H1 (cell line): ENCODE data around the gene TADA1. TPM values are rescaled to one million over a fixed set of nuclear protein-coding genes. Genes with fewer than 3 reads are reported as not detected.
A peak's percentile ranks its signal among the peaks of the same experiment; 100 is the strongest.

Experiments
- CTCF ChIA-PET: fragments of 300-600 bp; sonication (Branson Sonifier 250); formaldehyde crosslinking; loops from one replicate; lab custom pipeline; 2021; ENCODE audit not compliant: partially characterized antibody; lab: Charles Lee
- POLR2A ChIA-PET: fragments of 300-600 bp; sonication (Branson Sonifier 250); formaldehyde crosslinking; loops from one replicate; lab custom pipeline; 2021; ENCODE audit warnings: inconsistent platforms; ENCODE audit not compliant: partially characterized antibody; lab: Charles Lee
- DNase-seq, 2 experiments: peaks; one replicate each; pipeline versions ENCODE4 v3.0.0 to v3.0.0-alpha.2; 2010 to 2022; ENCODE audit warnings: low spot score in 2 of 2, low read depth in 1 of 2, mixed read lengths in 1 of 2
- FAIRE-seq: peaks from 2 replicates; lab custom pipeline; 2011; peaks lifted over from hg19 to GRCh38; lab: Jason Lieb, UNC
- H2AFZ ChIP-seq: 2 replicates; pipeline ENCODE4 v1.8.1; 2012; ENCODE audit warnings: low read length, inconsistent platforms
- H2AK5ac ChIP-seq: 2 replicates; pipeline ENCODE4 v1.6.1; 2013; ENCODE audit warnings: low read depth, low read length
- H2BK120ac ChIP-seq: replicated peaks from 2 replicates; pipeline ENCODE3; 2013; ENCODE audit warnings: low read depth, low read length, inconsistent platforms
- H2BK12ac ChIP-seq: 2 replicates; pipeline ENCODE4 v1.6.1; 2013; ENCODE audit warnings: low read depth, low read length
- H2BK15ac ChIP-seq: 2 replicates; pipeline ENCODE4 v1.6.1; 2013; ENCODE audit warnings: low read length
- H2BK20ac ChIP-seq: 2 replicates; pipeline ENCODE4 v1.6.1; 2013; ENCODE audit warnings: low read length
- H2BK5ac ChIP-seq: 2 replicates; pipeline ENCODE4 v1.6.1; 2013; ENCODE audit warnings: low read depth, low read length
- H3K14ac ChIP-seq: 2 replicates; pipeline ENCODE4 v1.6.1; 2013; ENCODE audit warnings: inconsistent platforms; ENCODE audit not compliant: insufficient read length
- H3K18ac ChIP-seq: 2 replicates; pipeline ENCODE4 v1.6.1; 2013; ENCODE audit warnings: low read length; ENCODE audit errors: extremely low read depth
- H3K23ac ChIP-seq: 2 replicates; pipeline ENCODE4 v1.6.1; 2013; ENCODE audit warnings: inconsistent platforms; ENCODE audit not compliant: insufficient read length
- H3K23me2 ChIP-seq: 2 replicates; pipeline ENCODE4 v1.6.1; 2013; ENCODE audit warnings: low read depth, low read length
- H3K27ac ChIP-seq: 2 replicates; pipeline ENCODE4 v1.6.1; 2011; ENCODE audit warnings: low read depth, low read length, inconsistent platforms
- H3K27me3 ChIP-seq, 4 experiments: replicated peaks in 1 of 4; 1 replicate in 1 of 4; 2 replicates in 3 of 4; pipeline versions ENCODE4 v1.6.1 to v1.8.1; 2011 to 2013; ENCODE audit warnings: low read length in 3 of 4, mild to moderate bottlenecking in 3 of 4, inconsistent platforms in 2 of 4, mixed read lengths in 2 of 4, moderate library complexity in 1 of 4; ENCODE audit not compliant: control insufficient read depth in 3 of 4, insufficient read depth in 3 of 4; ENCODE audit errors: extremely low read depth in 1 of 4
- H3K36me3 ChIP-seq, 4 experiments: 2 replicates each; pipeline versions ENCODE4 v1.6.1 to v1.8.1; 2011 to 2013; ENCODE audit warnings: mild to moderate bottlenecking in 4 of 4, low read length in 3 of 4, moderate library complexity in 2 of 4, control low read depth in 1 of 4, inconsistent platforms in 1 of 4; ENCODE audit not compliant: insufficient read depth in 4 of 4, control insufficient read depth in 2 of 4
- H3K4ac ChIP-seq: replicated peaks from 2 replicates; pipeline ENCODE3; 2013; ENCODE audit warnings: low read length, low read depth, mixed read lengths, inconsistent platforms; ENCODE audit not compliant: insufficient read length
- H3K4me1 ChIP-seq, 4 experiments: replicated peaks in 1 of 4; 1 replicate in 1 of 4; 2 replicates in 3 of 4; pipeline versions ENCODE4 v1.6.1 to v1.8.1; 2011 to 2013; ENCODE audit warnings: low read length in 3 of 4, inconsistent platforms in 2 of 4, mixed read lengths in 1 of 4; ENCODE audit not compliant: insufficient read depth in 4 of 4, control insufficient read depth in 3 of 4
- H3K4me2 ChIP-seq, 2 experiments: 2 replicates each; pipeline versions ENCODE4 v1.6.1 to v1.8.1; 2011 to 2013; ENCODE audit warnings: low read depth in 2 of 2, low read length in 2 of 2, control low read depth in 1 of 2, inconsistent platforms in 1 of 2, mild to moderate bottlenecking in 1 of 2; ENCODE audit not compliant: insufficient read depth in 1 of 2
- H3K4me3 ChIP-seq, 4 experiments: fragments of 200-600, 300-600 bp in 1 of 4; sonication (generic), shearing (Covaris generic), sonication (Bioruptor Twin) in 1 of 4; 2 replicates each; pipeline versions ENCODE4 v1.5.1 to v1.8.1; 2011 to 2016; ENCODE audit warnings: low read length in 4 of 4, low read depth in 3 of 4, control low read depth in 2 of 4, inconsistent platforms in 2 of 4, mild to moderate bottlenecking in 2 of 4, mixed read lengths in 1 of 4, moderate library complexity in 1 of 4; ENCODE audit not compliant: insufficient read depth in 2 of 4; ENCODE audit errors: extremely low read depth in 1 of 4
- H3K56ac ChIP-seq: replicated peaks from 2 replicates; pipeline ENCODE3; 2013; ENCODE audit warnings: low read depth, mild to moderate bottlenecking, mixed read lengths, low read length, inconsistent platforms; ENCODE audit not compliant: insufficient read length
- H3K79me1 ChIP-seq: 2 replicates; pipeline ENCODE4 v1.6.1; 2013; ENCODE audit warnings: low read depth, low read length, control low read depth
- H3K79me2 ChIP-seq, 2 experiments: 2 replicates each; pipeline versions ENCODE4 v1.6.1 to v1.8.1; 2012 to 2013; ENCODE audit warnings: low read length in 2 of 2, mild to moderate bottlenecking in 2 of 2, inconsistent platforms in 1 of 2; ENCODE audit not compliant: insufficient read depth in 2 of 2, control insufficient read depth in 1 of 2
- H3K9ac ChIP-seq, 4 experiments: replicated peaks in 1 of 4; 1 replicate in 1 of 4; 2 replicates in 3 of 4; pipeline versions ENCODE4 v1.6.1 to v1.8.1; 2011 to 2013; ENCODE audit warnings: low read depth in 3 of 4, low read length in 3 of 4, control low read depth in 2 of 4, mild to moderate bottlenecking in 2 of 4, moderate library complexity in 2 of 4, inconsistent platforms in 1 of 4; ENCODE audit errors: extremely low read depth in 1 of 4
- H3K9me3 ChIP-seq, 2 experiments: 2 replicates each; pipeline versions ENCODE4 v1.6.1 to v1.8.1; 2012 to 2013; ENCODE audit warnings: mild to moderate bottlenecking in 2 of 2, moderate library complexity in 2 of 2, control low read depth in 1 of 2, inconsistent platforms in 1 of 2, low read depth in 1 of 2, low read length in 1 of 2, mixed read lengths in 1 of 2; ENCODE audit not compliant: insufficient read depth in 2 of 2
- H4K20me1 ChIP-seq, 2 experiments: replicated peaks in 1 of 2; 2 replicates each; pipeline versions ENCODE3 to v1.8.1; 2011 to 2013; ENCODE audit warnings: inconsistent platforms in 2 of 2, low read length in 2 of 2, mild to moderate bottlenecking in 1 of 2; ENCODE audit not compliant: insufficient read depth in 2 of 2, control insufficient read depth in 1 of 2
- H4K5ac ChIP-seq: 2 replicates; pipeline ENCODE4 v1.6.1; 2013; ENCODE audit warnings: low read length, low read depth, mixed read lengths, inconsistent platforms; ENCODE audit not compliant: insufficient read length
- H4K8ac ChIP-seq: 2 replicates; pipeline ENCODE4 v1.8.0; 2013; ENCODE audit warnings: mild to moderate bottlenecking, moderate library complexity, low read length, inconsistent platforms; ENCODE audit not compliant: insufficient read depth; ENCODE audit errors: extremely low read depth
- H4K91ac ChIP-seq: replicated peaks from 2 replicates; pipeline ENCODE3; 2013; ENCODE audit warnings: low read length, mixed read lengths, inconsistent platforms; ENCODE audit not compliant: insufficient read length
- BACH1 ChIP-seq: IDR thresholded peaks from 2 replicates; pipeline ENCODE4 v1.6.1; 2012; ENCODE audit warnings: low read length, improper control_type of control experiment
- EP300 ChIP-seq, 2 experiments: IDR thresholded peaks; 1 replicate in 1 of 2; 2 replicates in 1 of 2; pipeline ENCODE4 v1.6.1; 2011 to 2012; ENCODE audit warnings: low read depth in 2 of 2, low read length in 2 of 2, mild to moderate bottlenecking in 2 of 2, borderline replicate concordance in 1 of 2, inconsistent platforms in 1 of 2, moderate library complexity in 1 of 2
- MAFK ChIP-seq: IDR thresholded peaks from 2 replicates; pipeline ENCODE4 v1.6.1; 2012; ENCODE audit warnings: low read depth, mild to moderate bottlenecking, improper control_type of control experiment, low read length
- RBBP5 ChIP-seq: IDR thresholded peaks from 2 replicates; pipeline ENCODE4 v1.7.1; 2012; ENCODE audit warnings: low read depth, mild to moderate bottlenecking, inconsistent platforms, low read length, moderate library complexity, borderline replicate concordance
- SIN3A ChIP-seq, 2 experiments: IDR thresholded peaks in 1 of 2; conservative IDR thresholded peaks in 1 of 2; 2 replicates each; pipeline ENCODE4 v1.6.1; 2011 to 2012; ENCODE audit warnings: low read length in 2 of 2, improper control_type of control experiment in 1 of 2, low read depth in 1 of 2, mild to moderate bottlenecking in 1 of 2
- TAF1 ChIP-seq: IDR thresholded peaks from 2 replicates; pipeline ENCODE4 v1.6.1; 2011; ENCODE audit warnings: mild to moderate bottlenecking, low read depth, low read length
- WGBS, 2 experiments: shearing (Covaris generic) in 1 of 2; methylation state at CpG; one replicate each; pipeline versions ENCODE4 v1.1.6 to v1.1.7; 2013 to 2015; ENCODE audit warnings: low lambda C conversion rate in 2 of 2, mixed read lengths in 2 of 2, inconsistent platforms in 1 of 2, low coverage in 1 of 2, missing lambda C conversion rate in 1 of 2; ENCODE audit not compliant: insufficient replicate concordance in 2 of 2, insufficient coverage in 1 of 2, insufficient read length in 1 of 2; ENCODE audit errors: extremely low coverage in 1 of 2, missing lambda C conversion rate in 1 of 2; 5-methylcytosine and 5-hydroxymethylcytosine counted together
- polyA plus RNA-seq, 7 experiments: library from polyadenylated mRNA; depleted of rRNA in 3 of 7; stranded (reverse) in 5 of 7; unstranded in 2 of 7; fragments of >200 nt in 5 of 7; fragments of 200-250 nt in 2 of 7; gene quantifications; 1 replicate in 5 of 7; 2 replicates in 1 of 7; 4 replicates in 1 of 7; pipeline versions ENCODE4 v1.2.1 to v1.2.3, GENCODE V29; 2011 to 2013; ENCODE audit warnings: missing spikeins in 2 of 7, mixed read lengths in 2 of 7
- total RNA-seq: library from RNA; stranded (reverse); fragmentation: NEBNext Ultra II Directional; extraction: Animal tissue kit (Norgen Biotek cat#: 25700); gene quantifications from 2 replicates; pipeline ENCODE4 v1.2.1, GENCODE V29; 2021

The TADA1 gene
- total and polyA plus RNA-seq, 2 of the 8 experiments (the other 6 are each of a cell fraction or from before 2014, with no cell fraction given) = 21.1 to 23.6 TPM

DNA sequence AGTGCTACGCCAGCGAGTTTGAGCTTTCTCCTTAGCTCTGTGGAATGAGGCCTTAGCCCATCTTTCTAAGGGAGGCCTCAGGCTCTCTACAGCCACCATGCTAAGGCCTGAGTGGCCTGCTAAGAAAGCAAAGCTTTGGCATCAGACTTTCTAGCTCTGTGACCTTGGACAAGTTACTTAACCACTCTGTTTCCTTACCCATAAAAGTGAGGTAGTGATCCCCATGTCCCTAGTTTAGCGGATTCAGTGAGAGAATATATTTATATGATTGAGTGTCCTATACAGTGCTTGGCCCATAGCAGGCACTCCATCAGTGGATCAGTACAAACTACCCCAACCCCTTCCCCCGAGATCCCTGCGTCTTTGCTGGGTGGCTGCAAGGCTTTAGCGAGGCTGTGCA is 32.7 kb downstream of the TADA1 start:
- Histone ChIP-seq H3K27ac (no peak overlapping the region), H3K36me3 (peaks cover 50 to 77% (median 68%) of the 10 kb centered on the region in 4 experiments), H3K4me2 (no peak overlapping the region), H3K18ac (no peak overlapping the region), H3K79me2 (peaks cover 0 to 56% of the 10 kb centered on the region in 2 experiments; a peak in 3 of 4 replicates), H3K27me3 (no peaks in the 10 kb centered on the region), H4K8ac (peak overlapping the region; percentile 63; the same call in 1 of the 2 replicates), H2AFZ (no peak overlapping the region), H2BK5ac (no peak overlapping the region), H4K5ac (no peak overlapping the region), H3K23me2 (peaks cover 8% of the 10 kb centered on the region), H3K4me3 (no peak overlapping the region), H3K79me1 (peaks cover 12% of the 10 kb centered on the region), H2BK120ac (no peak overlapping the region), H3K9me3 (no peaks in the 10 kb centered on the region), H3K23ac (no peak overlapping the region), H2BK20ac (no peak overlapping the region), H3K4ac (no peak overlapping the region), H3K56ac (no peak overlapping the region), H4K20me1 (peaks cover 7 to 21% of the 10 kb centered on the region in 2 experiments), H3K9ac (no peak overlapping the region), H4K91ac (no peak overlapping the region), H3K14ac (no peak overlapping the region), H2AK5ac (no peak overlapping the region), H3K4me1 (peaks cover 0 to 14% (median 3%) of the 10 kb centered on the region in 4 experiments; a peak in 5 of 7 replicates), H2BK12ac (no peak overlapping the region), H2BK15ac (no peak overlapping the region)
- 86% methylated on average over 6 of the region's 6 CpGs; no CpG with 5 or more reads in 1 of the 2 experiments for WGBS, 2 experiments
- no peak for DNase-seq
- FAIRE-seq = no peak
- ChIA-PET CTCF (interaction anchor here (1.0 kb wide), 1 partner anchor 10 kb away, joined by 4 read pairs; no protein-coding TSS in a partner anchor), POLR2A (interaction anchor here (1.1 to 11.9 kb wide), 3 partner anchors 10 to 26 kb away, joined by 3 to 147 read pairs (median 5); no protein-coding TSS in a partner anchor)
- TF ChIP-seq EP300 (IDR thresholded peaks at IDR 0.05; ENCODE audit: borderline replicate concordance in 1 of 2, low read depth in 2 of 2, low read length in 2 of 2) = no peak
- no peak for TF ChIP-seq BACH1
- no peak for TF ChIP-seq MAFK
- no peak for TF ChIP-seq RBBP5
- no peak for TF ChIP-seq TAF1
- TF ChIP-seq SIN3A (conservative IDR thresholded peaks at IDR 0.05 in 1 of 2, IDR thresholded peaks at IDR 0.05 in 1 of 2; ENCODE audit: low read depth in 1 of 2, low read length in 2 of 2) = no peak
